ENCODE data around the gene RIMS4. TPM values are rescaled to one million over a fixed set of nuclear protein-coding genes. Genes with fewer than 3 reads are reported as not detected.

Gene RIMS4
- total and polyA plus RNA-seq, 9 of the 15 experiments (the other 6 are each of a cell fraction or from before 2014, with no cell fraction given): 0.04 TPM; not detected in 8

DNA sequence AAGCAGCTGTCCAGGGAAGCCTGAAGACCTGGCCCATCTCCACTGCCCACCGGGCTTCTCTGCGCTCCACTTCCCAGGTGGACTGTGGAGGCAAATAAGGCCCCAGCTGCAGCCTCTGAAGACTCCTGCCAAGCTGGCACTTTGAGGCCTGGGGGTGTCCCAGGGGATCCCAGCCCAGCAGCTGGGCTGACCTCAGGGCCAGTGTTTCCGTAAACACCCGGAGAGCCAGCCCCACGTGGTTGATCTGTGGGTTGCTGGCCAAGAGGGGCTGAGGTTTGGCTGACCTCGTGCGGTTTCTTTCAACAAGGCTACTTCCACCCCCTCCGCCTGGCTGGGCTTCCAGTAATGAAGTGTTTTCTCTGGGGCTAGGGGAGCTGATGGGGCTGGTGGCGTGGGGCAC lies 107.6 kb downstream of the RIMS4 start (continued):
- TF ChIP-seq, protein P1, sequence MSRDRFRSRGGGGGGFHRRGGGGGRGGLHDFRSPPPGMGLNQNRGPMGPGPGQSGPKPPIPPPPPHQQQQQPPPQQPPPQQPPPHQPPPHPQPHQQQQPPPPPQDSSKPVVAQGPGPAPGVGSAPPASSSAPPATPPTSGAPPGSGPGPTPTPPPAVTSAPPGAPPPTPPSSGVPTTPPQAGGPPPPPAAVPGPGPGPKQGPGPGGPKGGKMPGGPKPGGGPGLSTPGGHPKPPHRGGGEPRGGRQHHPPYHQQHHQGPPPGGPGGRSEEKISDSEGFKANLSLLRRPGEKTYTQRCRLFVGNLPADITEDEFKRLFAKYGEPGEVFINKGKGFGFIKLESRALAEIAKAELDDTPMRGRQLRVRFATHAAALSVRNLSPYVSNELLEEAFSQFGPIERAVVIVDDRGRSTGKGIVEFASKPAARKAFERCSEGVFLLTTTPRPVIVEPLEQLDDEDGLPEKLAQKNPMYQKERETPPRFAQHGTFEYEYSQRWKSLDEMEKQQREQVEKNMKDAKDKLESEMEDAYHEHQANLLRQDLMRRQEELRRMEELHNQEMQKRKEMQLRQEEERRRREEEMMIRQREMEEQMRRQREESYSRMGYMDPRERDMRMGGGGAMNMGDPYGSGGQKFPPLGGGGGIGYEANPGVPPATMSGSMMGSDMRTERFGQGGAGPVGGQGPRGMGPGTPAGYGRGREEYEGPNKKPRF (IDR thresholded peaks at IDR 0.05; ENCODE audit: low read depth, low read length): no peak
- no peak for TF ChIP-seq NR2C2 (CRISPR knock-in tag; IDR thresholded peaks at IDR 0.05)
- TF ChIP-seq NR2C2 (tag; IDR thresholded peaks at IDR 0.05): peak; percentile 42; the same call in 1 of the 2 replicates
- TF ChIP-seq, protein P2, sequence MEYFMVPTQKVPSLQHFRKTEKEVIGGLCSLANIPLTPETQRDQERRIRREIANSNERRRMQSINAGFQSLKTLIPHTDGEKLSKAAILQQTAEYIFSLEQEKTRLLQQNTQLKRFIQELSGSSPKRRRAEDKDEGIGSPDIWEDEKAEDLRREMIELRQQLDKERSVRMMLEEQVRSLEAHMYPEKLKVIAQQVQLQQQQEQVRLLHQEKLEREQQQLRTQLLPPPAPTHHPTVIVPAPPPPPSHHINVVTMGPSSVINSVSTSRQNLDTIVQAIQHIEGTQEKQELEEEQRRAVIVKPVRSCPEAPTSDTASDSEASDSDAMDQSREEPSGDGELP (CRISPR knock-in tag; IDR thresholded peaks at IDR 0.05; ENCODE audit: borderline replicate concordance): peak; percentile 58; the same call in 1 of the 2 replicates
- TF ChIP-seq, protein P3, sequence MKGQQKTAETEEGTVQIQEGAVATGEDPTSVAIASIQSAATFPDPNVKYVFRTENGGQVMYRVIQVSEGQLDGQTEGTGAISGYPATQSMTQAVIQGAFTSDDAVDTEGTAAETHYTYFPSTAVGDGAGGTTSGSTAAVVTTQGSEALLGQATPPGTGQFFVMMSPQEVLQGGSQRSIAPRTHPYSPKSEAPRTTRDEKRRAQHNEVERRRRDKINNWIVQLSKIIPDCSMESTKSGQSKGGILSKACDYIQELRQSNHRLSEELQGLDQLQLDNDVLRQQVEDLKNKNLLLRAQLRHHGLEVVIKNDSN (CRISPR knock-in tag; IDR thresholded peaks at IDR 0.05): 0 out of 2 replicates have a peak, but pooled peaks have one; percentile 37

DNA sequence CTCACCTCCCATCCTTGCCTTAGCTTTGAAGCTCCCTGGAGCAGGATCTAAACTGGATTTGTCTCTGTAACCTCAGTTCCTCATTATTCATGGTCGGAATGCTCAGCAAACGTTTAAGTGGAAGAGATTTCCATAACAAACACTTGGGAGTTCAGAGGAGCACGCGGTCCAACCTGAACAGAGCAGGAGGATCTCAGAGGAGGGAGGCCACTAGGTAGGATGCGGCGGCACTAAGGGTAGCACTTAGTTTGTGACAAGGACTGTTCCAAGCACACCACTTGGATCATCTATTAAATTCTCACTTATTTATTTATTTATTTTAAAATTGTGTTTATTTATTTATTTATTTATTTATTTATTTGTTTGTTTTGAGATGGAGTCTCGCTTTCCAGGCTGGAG lies 108.5 kb downstream of the RIMS4 start:
- no peak for FAIRE-seq
- H3K27ac ChIP-seq (ENCODE audit: extremely low read depth, low read depth, low read length): no peak overlapping the region
- ATAC-seq: no peak
- in situ Hi-C loops (cut with MboI) (no loop called here), intact Hi-C loops (cut with micrococcal nuclease) (no loop called here)
- ChIA-PET CTCF (ENCODE audit: low intra/inter-chr PET ratio) (no interaction called here), POLR2A (interaction anchor here (0.6 kb wide), 3 partner anchors 15 to 558 kb away, joined by 3 to 4 read pairs (median 3); no protein-coding TSS in a partner anchor)
- whole genome bisulfite sequencing (ENCODE audit: insufficient coverage, low coverage, missing lambda C conversion rate): 16% methylated on average over 7 of the region's 7 CpGs
- no peaks in the 10 kb centered on the region for H3K9me3 ChIP-seq (replicated peaks; ENCODE audit: control insufficient read depth, insufficient read depth, low read depth, low read length)
- H3K9ac ChIP-seq (ENCODE audit: insufficient read depth in 1 of 2, low read depth in 2 of 2, low read length in 2 of 2): no peak overlapping the region
- H2AFZ ChIP-seq (ENCODE audit: low read depth, low read length): no peak overlapping the region
- no TSS peak for BruUV-seq (replicated peaks)
- no peak overlapping the region for H3K4me3 ChIP-seq
- H3K9me1 ChIP-seq (ENCODE audit: control insufficient read depth, insufficient read depth, low read length): no peaks in the 10 kb centered on the region
- no peaks in the 10 kb centered on the region for H3K79me2 ChIP-seq (ENCODE audit: control insufficient read depth, insufficient read depth, low read length)
- H3K36me3 ChIP-seq (ENCODE audit: control insufficient read depth, insufficient read depth, low read length): no peaks in the 10 kb centered on the region
- TF ChIP-seq HMG20A (CRISPR knock-in tag; conservative IDR thresholded peaks at IDR 0.05) (no peak), KLF6 (CRISPR knock-in tag; IDR thresholded peaks at IDR 0.05; ENCODE audit: borderline replicate concordance) (no peak), ZNF75A (CRISPR knock-in tag; IDR thresholded peaks at IDR 0.05) (no peak), SP1 (CRISPR knock-in tag; IDR thresholded peaks at IDR 0.05) (no peak), RFX1 (IDR thresholded peaks at IDR 0.05) (no peak), MCM2 (IDR thresholded peaks at IDR 0.05; ENCODE audit: low read depth) (no peak)
- TF ChIP-seq, protein P4, sequence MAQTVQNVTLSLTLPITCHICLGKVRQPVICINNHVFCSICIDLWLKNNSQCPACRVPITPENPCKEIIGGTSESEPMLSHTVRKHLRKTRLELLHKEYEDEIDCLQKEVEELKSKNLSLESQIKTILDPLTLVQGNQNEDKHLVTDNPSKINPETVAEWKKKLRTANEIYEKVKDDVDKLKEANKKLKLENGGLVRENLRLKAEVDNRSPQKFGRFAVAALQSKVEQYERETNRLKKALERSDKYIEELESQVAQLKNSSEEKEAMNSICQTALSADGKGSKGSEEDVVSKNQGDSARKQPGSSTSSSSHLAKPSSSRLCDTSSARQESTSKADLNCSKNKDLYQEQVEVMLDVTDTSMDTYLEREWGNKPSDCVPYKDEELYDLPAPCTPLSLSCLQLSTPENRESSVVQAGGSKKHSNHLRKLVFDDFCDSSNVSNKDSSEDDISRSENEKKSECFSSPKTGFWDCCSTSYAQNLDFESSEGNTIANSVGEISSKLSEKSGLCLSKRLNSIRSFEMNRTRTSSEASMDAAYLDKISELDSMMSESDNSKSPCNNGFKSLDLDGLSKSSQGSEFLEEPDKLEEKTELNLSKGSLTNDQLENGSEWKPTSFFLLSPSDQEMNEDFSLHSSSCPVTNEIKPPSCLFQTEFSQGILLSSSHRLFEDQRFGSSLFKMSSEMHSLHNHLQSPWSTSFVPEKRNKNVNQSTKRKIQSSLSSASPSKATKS (CRISPR knock-in tag; IDR thresholded peaks at IDR 0.05): no peak
- TF ChIP-seq, protein P5, sequence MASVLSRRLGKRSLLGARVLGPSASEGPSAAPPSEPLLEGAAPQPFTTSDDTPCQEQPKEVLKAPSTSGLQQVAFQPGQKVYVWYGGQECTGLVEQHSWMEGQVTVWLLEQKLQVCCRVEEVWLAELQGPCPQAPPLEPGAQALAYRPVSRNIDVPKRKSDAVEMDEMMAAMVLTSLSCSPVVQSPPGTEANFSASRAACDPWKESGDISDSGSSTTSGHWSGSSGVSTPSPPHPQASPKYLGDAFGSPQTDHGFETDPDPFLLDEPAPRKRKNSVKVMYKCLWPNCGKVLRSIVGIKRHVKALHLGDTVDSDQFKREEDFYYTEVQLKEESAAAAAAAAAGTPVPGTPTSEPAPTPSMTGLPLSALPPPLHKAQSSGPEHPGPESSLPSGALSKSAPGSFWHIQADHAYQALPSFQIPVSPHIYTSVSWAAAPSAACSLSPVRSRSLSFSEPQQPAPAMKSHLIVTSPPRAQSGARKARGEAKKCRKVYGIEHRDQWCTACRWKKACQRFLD (CRISPR knock-in tag; IDR thresholded peaks at IDR 0.05): no peak
- no peaks in the 10 kb centered on the region for H3K4me1 ChIP-seq (replicated peaks in 1 of 2; ENCODE audit: control insufficient read depth in 2 of 2, insufficient read depth in 2 of 2, low read length in 2 of 2)
- H3K27me3 ChIP-seq (ENCODE audit: control insufficient read depth in 2 of 2, insufficient read depth in 2 of 2, low read length in 2 of 2): peaks cover 33 to 57% of the 10 kb centered on the region in 2 experiments; a peak in 4 of 5 replicates
- no peak for DNase-seq (ENCODE audit: extremely low read depth in 1 of 4, low spot score in 3 of 4)
- no peak overlapping the region for H3K4me2 ChIP-seq (ENCODE audit: insufficient read depth, low read length)
- H4K20me1 ChIP-seq (replicated peaks; ENCODE audit: control insufficient read depth, insufficient read depth, low read length): 0 out of 2 replicates have a peak, but pooled peaks cover 4% of the 10 kb centered on the region
